Tracheal epithelial cell (primary cell): ENCODE results near the gene MDN1. TPM values are rescaled to one million over a fixed set of nuclear protein-coding genes. Genes with fewer than 3 reads are reported as not detected.

Experiments used
- total RNA-seq: library from RNA; depleted of rRNA; stranded (reverse); fragments of >200 nt; gene quantifications from 2 replicates; pipeline ENCODE4 v1.2.1, GENCODE V29; 2014

MDN1 gene
- 17.8 and 20.7 TPM in 2 replicates for total RNA-seq

DNA sequence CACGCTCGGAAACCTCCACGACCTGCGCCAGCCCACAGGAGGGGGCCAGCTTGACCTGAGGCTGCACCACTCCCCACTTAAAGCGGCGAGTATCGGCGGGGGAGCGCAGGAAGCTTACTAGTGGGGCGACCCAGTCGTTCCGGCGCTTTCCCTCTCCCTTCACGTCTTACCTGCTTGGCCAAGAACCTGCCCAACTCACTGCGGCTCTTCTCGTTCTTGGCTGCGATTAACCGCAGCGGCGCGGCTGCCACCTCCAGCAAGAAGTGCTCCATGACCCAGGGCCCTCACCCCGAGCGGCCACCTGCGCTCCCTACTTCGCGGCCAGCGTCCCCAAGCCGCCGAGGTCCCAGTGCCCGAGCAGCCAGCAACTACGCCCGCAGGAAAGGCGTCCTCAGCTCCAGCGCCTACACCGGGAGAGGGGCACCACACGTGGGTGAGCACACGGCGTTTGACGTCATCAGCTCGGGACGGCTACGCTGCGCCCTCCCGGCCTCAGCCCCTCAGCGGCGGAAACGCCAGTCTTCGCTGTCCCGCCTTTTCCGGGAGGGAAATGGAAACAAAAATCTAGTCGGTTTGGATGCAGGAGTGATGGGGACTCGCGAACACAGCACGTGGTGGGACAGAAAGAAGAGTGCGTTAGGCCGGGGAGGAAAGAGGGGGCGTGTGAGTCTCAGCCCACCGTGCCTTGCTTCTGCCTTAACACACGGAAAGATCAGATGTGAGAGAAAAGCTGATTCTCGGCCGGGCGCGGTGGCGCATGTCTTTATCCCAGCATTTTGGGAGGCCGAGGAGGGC lies at the start of gene MDN1:
TSS of gene MDN1 (minus strand) at position 459 of the 795 bp plus-strand sequence. CDS start at position 272, 187 bp downstream.

GRCh38 chr6:89829472-89830169 lies 10.0 kb upstream of the MDN1 start, which contains the start of gene CASP8AP2:
Gene CASP8AP2, plus strand, starts transcription at chr6:89829880.

DNA sequence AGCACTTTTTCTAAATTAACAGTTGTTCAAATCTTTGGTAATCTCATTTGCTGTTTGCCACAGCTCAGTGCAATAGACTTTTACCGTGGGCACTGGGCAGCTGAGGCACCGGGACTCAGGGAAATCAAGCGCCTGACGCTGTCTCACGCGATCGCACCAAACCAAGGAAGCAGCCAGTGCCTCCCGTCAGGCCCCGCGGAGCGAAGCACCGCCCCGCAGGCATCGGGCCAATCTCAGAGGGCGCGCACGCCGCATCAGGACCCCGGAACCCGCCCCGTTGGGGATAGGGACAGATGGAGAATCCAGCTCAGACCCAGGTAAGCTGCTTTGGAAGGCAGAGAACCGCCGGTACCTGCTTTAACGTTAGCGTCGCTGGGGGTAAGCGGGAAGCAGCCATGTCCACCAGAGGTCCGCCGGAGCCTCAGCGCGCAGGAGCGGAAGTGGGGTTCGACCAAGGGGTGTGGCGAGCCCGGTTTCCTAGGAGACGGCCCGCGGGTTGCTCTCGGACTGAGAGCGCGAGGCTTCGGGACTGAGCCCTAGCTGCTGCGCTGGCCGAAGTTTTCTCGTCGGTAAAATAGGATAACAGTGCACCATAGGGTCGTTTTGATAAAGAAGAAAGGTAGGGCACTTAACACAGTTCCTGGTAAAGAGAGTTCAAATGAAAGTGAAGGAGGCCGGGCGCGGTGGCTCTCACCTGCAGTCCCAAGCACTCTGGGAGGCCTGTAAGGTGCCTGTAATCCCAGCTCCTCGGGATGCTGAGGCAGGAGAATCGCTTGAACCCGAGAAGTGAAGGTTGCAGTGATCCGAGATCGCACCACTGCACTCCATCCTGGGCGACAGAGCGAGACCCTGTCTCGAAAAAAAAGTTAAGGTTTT lies 181.0 kb downstream of the MDN1 start, which contains the start of gene LYRM2:
TSS of gene LYRM2 (minus strand) at position 428 of the 876 bp plus-strand sequence. CDS start at position 397, 31 bp downstream.

Other genes with a start within 250 kb of the MDN1 start
- 14.0 and 14.5 TPM in 2 replicates for gene LYRM2, start 181.0 kb downstream of the MDN1 start, total RNA-seq
- 7.5 and 8.2 TPM in 2 replicates for gene CASP8AP2, start 10.1 kb upstream of the MDN1 start, total RNA-seq
- not detected in 2 replicates for gene GJA10, start 74.7 kb upstream of the MDN1 start, total RNA-seq